ENCODE data around the gene PRCD.

The PRCD gene

GRCh38 chr17:76549539-76549938 lies 9.7 kb downstream of the PRCD start:
- TF ChIP-seq PATZ1 (CRISPR knock-in tag; IDR thresholded peaks at IDR 0.05; ENCODE audit: borderline replicate concordance) = no peak
- ATAC-seq = no peak

- ATAC-seq = no peak
- TF ChIP-seq ZFP3 (CRISPR knock-in tag; IDR thresholded peaks at IDR 0.05) (0 out of 2 replicates have a peak, but pooled peaks have one; percentile 30), CREB5 (CRISPR knock-in tag; IDR thresholded peaks at IDR 0.05; ENCODE audit: low read depth) (no peak)
Observed at GRCh38 chr17:76550712-76551615, 11.1 kb downstream of the PRCD start.

- ATAC-seq = no peak
- no peak for TF ChIP-seq ZNF565 (CRISPR knock-in tag; conservative IDR thresholded peaks at IDR 0.05; ENCODE audit: low read depth)
- TF ChIP-seq CSRNP3 (CRISPR knock-in tag; IDR thresholded peaks at IDR 0.05) = no peak
- TF ChIP-seq OSR1 (CRISPR knock-in tag; IDR thresholded peaks at IDR 0.05) = no peak
- no peak for TF ChIP-seq ZNF70 (CRISPR knock-in tag; IDR thresholded peaks at IDR 0.05)
- TF ChIP-seq ZNF8 (CRISPR knock-in tag; IDR thresholded peaks at IDR 0.05) = no peak
- no peak for TF ChIP-seq ZFP30 (CRISPR knock-in tag; IDR thresholded peaks at IDR 0.05)
- no peak for TF ChIP-seq POU6F1 (CRISPR knock-in tag; IDR thresholded peaks at IDR 0.05; ENCODE audit: borderline replicate concordance, low read depth)
- no peak for TF ChIP-seq ZC3H10 (CRISPR knock-in tag; IDR thresholded peaks at IDR 0.05)
- no peak for TF ChIP-seq ARNTL (CRISPR knock-in tag; IDR thresholded peaks at IDR 0.05; ENCODE audit: borderline replicate concordance, low read depth)
- no peak for TF ChIP-seq TCF4 (CRISPR knock-in tag; IDR thresholded peaks at IDR 0.05; ENCODE audit: borderline replicate concordance)
- no peak for TF ChIP-seq PATZ1 (CRISPR knock-in tag; IDR thresholded peaks at IDR 0.05; ENCODE audit: borderline replicate concordance)
- no peak for TF ChIP-seq TOX (CRISPR knock-in tag; IDR thresholded peaks at IDR 0.05; ENCODE audit: borderline replicate concordance)
- TF ChIP-seq ZFP3 (CRISPR knock-in tag; IDR thresholded peaks at IDR 0.05) = no peak
- no peak for TF ChIP-seq GLIS3 (CRISPR knock-in tag; IDR thresholded peaks at IDR 0.05)
- no peak for TF ChIP-seq TSHZ2 (CRISPR knock-in tag; IDR thresholded peaks at IDR 0.05)
Observed at GRCh38 chr17:76551685-76552084, 11.8 kb downstream of the PRCD start.
